ENCODE results near the gene CPSF7.
"Not testable (repeated sequence)": the region's sequence is repeated elsewhere in the genome, so short reads cannot be mapped to it uniquely, and the experiment has no call there.

CPSF7 gene

DNA sequence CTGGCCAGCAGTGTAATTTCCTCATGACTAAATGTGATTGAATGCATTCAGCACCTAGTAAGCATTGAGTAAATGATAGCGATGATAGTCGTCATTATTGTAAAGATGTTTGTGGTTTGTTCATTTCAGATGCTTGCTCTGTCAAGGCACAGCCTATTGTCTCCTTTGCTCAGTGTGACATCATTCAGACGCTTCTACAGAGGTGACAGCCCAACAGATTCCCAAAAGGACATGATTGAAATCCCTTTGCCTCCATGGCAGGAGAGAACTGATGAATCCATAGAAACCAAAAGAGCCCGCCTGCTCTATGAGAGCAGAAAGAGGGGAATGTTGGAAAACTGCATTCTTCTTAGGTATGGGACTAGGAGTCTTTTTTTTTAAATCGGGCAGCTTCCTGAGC, 7.7 kb upstream of the CPSF7 start:
- no peak for DNase-seq

DNA sequence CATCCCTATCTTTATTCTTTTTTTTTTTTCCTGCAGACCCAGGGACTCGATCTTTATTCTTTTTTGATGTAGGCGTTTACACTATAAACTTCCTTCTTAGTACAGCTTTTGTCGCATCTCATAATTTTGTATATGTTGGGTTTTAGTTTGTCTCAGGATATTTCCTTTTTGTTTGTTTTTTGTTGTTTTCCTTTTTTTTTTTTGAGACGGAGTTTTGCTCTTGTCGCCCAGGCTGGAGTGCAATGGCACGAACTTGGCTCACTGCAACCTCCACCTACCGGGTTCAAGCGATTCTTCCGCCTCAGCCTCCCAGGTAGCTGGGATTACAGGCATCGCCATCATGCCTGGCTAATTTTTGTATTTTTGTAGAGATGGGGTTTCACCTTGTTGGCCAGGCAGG, 1.1 kb upstream of the CPSF7 start:
- DNase-seq = not testable (repeated sequence)

DNA sequence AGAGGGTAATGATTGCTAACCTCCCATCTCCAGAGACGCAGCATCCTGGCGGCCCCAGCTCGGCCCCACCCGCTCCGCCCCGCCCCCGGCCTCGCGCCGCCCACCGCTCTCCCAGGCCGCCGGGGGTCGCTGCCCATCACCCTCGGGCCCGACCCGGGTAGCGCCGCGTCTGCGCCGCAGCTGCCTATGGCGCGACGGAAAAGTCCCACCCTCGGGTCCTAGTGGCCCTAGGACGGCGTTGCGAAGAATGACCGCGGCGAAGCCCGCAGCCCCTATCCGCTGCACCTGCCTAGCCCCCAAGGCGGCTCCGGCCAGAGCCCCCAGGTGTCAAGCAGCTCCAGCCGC, 457 bp downstream of the CPSF7 start:
- no peak for DNase-seq

DNA sequence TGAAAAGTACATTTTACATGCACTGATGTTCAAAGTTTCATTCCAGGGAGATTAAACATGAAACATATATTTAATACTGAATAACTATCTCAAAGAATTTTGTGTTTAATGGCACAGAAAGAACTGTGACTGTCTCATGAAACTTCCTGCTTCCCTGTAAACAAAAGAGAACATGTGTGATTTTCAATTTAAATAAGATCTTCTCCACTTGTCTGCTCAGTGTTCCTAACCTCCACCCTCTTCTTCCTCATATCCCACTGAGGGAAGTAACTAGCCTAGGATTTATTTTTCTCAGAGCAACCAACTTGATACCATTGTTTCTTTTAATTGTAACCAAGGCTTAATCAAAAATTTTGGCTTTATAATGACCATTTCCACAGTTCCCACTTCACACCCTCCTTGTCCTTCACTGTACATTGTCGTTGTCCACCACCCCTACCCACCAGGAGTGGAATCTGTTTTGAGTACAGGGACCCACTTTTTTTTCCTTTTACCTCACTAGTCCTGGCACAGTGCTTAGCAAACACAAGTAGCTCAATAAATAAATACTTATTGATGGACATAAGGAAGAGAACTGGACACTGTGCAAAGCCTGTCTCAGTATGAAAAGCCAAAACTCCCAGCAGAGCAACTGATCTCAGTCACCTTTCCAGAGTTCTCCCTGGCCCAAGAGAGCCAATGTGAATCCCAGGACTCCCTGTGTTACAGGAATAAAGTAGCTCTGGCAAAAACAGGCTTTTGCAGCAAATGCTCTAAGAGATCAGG, 4.2 kb downstream of the CPSF7 start:
- DNase-seq = no peak

DNA sequence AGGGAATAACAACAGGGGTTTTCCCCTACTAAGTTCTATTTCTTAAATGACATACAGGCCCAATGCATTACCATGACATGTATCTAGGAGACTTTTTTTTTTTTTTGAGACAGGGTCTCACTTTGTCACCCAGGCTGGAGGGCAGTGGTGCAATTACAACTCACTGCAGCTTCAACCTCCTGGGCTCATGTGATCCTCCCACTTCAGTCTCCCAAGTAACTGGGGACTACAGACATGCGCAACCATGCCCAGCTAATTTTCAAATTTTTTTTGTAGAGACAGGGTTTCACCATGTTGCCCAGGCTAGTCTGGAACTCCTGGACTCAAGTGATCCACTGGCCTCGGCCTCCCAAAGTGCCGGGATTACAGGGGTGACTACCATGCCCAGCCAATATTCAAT, 7.5 kb downstream of the CPSF7 start:
- no peak for DNase-seq

DNA sequence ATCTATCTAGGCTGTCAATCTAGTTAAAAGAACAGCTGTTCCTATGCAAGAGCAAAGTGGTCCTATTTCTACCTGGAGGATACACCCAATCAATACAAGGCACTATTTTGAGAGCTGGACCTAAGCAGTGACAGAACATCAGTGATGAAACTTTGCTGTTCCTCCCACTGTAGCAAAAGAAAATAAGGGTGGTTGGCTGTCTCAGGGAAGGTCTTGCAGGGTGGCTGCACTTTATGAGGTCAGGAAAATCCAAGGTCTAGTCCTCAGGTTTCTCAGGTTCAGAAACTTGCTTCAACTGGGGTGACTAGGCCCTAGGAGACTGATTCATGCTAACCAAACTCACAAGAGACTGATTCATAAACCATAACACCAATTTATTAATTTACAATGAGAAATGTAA, 11.6 kb downstream of the CPSF7 start:
- no peak for DNase-seq

DNA sequence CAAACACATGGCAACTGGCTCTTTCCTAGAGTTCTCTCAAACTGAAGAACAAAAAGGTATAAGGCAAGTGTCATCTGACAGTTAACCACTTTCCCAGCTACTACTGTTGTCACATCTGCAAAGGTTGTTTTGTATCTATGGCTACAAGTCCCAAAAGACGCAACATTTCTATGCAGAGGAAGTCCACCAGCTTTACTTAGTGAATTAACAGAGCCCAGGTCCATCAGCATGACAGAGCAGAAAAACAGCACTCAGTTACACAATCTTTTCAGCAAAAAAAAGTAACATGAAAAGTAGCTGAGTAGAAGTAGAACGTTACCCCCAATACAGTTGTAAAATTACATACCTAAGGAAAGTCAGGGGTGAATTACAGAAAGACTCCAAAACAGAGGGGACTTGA, 12.1 kb downstream of the CPSF7 start:
- no peak for DNase-seq

DNA sequence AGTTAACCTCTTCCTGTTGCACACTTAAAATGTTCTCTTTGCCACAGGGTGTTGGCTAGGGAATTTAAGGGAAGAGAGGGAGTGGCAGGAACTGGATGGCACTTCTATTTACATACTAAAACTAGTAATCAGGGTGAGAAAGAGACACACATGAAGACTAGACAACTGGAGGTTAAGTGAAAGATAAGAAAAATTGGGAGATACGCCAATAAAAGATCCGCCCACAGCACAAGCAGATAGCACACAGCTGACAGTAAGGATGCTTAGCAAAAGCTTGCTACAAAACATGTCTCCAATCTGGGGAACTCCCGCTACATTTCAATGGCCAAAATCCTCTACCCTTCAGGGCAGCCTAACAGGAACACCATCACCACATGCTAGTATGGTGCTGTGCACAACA, 12.8 kb downstream of the CPSF7 start:
- no peak for DNase-seq

DNA sequence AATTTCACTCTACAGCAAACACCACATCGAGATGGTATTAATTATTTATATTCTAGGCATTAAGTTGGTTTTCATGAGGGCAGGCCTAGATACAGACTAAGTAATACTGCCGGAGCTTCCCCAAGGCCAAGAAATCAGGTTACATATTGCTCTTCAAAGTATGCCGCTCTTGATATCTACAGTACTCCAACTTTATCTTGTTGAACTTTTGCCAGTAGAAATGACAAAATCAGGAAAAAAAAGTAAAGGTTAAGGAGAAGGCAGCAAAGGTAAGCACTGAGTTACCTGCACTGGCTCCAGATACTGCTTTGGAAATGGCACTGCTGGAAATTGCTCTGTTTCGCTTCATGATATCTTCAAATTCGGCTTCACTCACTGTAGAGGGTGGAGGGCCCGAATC, 14.4 kb downstream of the CPSF7 start:
- no peak for DNase-seq

DNA sequence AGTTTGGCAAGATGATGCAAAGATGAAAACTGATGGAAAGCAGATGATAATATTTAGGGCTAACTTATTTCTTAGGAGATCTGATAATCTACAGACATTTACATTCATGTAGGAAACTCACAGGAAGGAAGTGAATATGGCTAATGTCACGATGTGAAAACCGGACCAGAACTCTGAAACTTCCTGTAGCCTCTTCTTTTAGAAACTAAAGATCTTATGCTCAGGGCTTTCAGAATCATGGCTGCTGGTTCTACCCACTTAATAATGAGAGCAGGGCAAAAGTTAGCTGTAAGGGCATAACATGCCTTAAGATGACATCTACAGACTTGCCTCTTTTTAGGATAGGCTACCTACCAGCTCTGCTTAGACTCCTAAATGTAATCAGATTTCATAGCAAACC, 15.2 kb downstream of the CPSF7 start:
- DNase-seq = no peak

DNA sequence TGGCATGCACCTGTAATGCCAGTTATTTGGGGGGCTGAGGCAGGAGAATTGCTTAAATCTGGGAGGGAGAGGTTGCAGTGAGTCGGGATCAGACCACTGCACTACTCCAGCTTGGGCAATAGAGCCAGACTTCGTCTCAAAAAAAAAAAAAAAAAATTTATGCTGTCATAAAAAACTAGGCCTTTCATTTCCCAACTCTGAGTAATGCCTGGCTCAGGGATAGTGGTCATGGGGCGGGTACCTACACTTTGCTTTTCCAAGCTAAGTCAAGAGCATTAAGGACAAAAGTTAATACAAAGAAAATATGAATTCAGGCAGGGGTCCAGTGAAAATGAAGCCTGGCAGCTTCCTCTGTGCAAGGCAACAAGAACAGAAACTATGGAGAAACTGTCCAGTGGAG, 16.3 kb downstream of the CPSF7 start:
- no peak for DNase-seq

DNA sequence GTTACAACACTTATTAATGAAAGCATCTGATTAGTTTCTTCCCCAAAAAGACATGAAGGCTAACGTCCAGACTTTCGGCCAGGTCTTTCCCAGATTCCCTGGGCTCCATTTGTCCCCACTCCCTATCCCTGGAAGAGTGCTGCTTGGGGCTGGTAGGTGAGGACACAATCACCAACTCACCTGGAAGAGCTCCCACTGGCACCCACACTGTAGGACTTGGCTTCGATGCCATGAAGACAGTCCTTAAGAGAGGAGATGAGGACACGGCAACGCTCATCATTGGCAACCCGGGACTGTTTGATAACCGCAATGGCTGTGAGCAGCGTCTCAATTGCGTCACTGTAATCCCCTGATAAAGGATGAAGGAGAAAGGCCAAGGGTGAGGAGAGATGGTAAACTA, 18.2 kb downstream of the CPSF7 start:
- DNase-seq = no peak

DNA sequence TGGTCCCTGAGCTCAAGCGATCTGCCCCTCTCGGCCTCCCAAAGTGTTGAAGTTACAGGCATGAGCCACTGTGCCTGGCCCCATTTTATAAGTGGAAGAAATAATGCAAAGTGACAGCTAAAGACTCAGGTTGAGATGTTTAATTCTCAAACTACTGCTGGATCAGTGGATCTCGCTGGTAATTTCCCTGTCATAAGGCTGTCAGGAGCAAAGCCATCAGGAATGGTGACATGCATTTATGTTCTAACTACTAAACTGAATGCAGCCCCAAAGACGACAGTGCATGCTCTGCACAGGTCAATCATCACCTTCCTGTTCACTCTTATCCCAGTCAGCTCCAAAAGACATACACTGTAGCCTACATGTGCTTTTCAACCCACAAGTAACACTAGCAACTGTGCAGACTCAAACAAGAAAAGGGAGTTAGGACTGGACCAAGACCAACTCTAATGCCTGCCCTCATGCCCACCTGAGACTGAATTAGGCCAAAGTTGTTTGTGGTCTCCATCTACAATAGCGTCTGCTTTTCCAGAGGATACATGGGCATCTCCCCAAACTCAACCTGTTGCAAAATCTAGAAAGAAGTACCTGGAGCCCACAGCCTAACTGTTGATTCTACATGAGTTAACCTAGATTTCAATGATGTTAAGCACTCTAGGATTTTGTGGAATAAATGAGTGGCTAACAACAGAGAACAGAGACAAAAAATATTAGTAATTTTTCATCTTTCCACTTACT, 22.6 kb downstream of the CPSF7 start:
- no peak for DNase-seq

DNA sequence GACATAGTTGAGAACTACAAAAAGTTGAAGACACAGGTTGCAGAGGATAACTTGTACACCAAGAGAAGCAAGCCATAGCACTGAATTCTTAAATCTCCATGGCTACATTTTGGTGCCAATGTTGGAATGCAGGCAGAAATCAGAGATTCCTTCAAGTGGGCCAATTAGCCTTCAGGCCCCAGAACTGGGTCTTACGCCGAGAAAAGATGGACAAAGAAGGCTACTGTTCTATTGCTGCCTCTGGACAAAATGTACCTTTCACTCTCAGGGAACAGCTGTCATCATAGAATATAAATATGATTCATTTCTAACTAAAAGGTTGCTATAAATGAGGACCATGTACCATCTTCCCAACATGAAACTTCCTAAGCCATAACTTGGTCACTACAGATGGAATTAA, 23.7 kb downstream of the CPSF7 start:
- no peak for DNase-seq

DNA sequence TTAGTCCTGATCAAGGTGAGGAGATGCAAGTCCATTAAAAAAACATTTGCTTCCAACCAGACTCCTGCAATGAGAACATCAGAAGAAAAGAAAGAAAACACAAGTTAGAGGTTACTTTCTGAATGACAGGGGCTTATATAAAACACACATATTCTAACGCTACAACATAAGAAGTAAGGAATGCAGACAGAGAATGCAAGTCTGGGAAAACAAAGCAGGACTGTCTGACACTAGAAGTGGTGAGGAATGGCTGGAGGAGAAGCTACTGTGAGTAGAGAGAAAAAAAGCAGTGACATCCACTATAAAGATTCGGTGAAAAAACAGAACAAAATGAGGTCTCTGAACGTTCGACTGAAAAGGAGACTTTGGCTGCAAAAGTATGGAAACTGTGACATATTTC, 25.1 kb downstream of the CPSF7 start:
- DNase-seq = no peak

DNA sequence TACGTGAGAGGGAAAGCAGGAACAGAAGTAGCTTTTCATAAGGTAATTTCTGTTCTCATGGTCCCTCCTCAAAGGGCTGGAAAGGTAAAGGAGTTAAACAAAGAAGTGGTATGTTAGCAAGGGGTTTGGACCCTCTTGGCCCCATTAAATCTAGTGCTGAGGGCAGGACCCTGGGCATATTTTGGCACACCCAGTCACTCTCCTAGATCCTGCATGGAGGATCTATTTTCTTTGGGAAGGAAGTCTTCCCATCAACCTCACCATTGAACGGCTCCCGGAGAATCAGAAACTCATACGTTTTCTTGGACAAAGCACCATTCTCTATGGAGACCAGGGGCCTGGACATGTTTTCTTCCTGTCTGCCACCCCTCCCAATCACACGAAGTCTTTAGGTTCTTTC, 25.7 kb downstream of the CPSF7 start:
- DNase-seq = no peak

DNA sequence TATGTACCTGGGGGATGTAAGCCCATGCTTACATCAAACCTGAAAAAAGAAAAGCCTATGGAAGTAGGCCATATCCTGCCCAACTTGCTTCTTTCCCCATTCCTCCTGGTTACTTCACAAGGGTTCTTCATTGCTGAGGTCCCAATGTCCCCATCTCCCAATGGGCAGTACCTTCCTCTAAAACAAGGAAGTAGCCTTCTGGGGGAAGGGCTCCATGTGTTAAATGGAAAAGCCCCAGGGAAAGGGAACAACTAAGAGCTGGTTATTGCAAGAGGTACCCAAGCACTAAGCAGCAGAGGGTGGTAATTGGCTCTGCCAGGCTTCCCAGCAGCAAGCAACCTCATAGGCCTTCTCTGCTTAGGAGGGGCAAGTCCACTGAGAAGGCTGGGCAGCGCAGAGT, 26.1 kb downstream of the CPSF7 start:
- no peak for DNase-seq

DNA sequence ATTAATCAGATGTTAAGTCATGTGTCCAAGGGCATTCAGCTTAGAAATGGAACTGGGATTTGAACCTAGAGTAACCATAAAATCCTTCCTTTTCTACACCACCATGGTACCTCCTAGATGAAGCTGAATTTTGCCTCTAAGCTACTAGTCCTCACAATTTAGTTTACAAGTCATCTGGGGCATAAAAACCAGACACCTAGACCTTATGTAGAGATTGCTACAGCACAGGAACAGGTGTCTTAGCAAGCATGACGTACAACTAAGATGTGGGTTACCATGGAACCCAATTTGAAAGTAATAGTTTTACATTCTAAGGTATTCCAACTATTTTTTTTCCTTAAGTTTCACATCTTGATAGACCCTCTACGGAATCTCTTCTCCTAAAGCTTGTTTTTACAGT, 28.2 kb downstream of the CPSF7 start:
- no peak for DNase-seq

DNA sequence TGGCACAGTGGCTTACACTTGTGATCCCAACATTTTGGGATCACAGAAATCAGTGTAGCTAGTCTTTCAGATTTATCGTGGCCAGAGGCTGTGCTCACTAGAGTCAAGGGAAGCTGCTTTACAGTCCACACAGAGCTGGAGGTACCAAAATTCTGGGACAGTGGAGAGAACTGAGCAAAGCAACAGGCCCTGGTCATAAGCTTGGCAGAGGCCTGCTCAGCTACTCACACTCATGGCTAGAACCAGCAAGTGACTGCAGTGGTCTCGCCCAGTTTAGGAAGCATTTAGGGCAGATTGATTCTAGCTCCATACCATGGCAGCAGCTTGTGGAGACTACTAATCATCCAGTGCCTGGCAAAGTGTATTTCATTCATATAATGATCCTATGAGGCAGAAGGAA, 28.6 kb downstream of the CPSF7 start:
- no peak for DNase-seq

DNA sequence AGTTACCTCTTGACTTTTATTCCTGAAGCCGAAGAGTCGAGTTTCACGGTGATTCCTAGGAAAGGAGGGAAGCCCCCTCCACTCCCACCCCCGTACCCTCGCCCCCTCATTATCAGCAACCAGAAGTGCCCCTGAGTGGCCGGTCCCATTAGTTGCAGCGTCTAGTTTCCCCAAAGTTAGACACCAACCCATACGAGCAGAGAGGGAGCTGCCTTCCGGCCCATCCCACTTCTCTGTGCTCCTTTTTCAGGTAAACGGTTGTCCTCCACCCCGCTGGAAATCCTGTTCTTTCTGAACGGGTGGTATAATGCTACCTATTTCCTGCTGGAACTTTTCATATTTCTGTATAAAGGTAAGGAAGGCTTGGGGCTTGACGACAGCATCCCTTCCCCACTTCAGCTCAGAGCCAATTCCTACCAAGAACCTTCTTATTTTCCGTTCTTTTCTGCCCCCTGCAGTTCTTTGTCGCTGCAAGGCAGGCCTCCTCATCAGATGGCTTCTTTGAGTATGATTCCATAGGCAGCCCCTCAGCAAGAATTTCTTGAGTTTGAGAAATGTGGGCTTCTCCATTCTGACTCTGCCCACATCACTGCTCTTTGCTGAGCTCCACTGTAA, 36.7 kb downstream of the CPSF7 start:
- no peak for DNase-seq

DNA sequence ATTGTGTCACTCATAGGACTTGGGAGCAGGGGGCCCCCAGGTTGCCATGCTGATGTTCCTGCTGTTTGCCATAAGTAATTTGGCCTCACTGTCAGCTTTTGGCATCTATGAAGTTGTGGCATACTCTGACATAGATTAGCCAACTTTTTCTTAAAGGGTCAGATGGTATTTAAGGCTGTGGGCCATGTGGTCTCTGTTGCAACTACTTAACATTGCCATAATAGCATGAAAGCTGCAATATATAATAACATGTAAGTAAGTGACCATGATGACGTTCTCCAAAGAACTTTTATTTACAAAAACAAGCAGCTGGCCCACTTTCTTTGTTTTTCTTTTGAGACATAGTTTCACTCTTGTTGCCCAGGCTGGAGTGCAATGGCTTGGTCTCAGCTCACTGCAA, 39.6 kb downstream of the CPSF7 start:
- no peak for DNase-seq

DNA sequence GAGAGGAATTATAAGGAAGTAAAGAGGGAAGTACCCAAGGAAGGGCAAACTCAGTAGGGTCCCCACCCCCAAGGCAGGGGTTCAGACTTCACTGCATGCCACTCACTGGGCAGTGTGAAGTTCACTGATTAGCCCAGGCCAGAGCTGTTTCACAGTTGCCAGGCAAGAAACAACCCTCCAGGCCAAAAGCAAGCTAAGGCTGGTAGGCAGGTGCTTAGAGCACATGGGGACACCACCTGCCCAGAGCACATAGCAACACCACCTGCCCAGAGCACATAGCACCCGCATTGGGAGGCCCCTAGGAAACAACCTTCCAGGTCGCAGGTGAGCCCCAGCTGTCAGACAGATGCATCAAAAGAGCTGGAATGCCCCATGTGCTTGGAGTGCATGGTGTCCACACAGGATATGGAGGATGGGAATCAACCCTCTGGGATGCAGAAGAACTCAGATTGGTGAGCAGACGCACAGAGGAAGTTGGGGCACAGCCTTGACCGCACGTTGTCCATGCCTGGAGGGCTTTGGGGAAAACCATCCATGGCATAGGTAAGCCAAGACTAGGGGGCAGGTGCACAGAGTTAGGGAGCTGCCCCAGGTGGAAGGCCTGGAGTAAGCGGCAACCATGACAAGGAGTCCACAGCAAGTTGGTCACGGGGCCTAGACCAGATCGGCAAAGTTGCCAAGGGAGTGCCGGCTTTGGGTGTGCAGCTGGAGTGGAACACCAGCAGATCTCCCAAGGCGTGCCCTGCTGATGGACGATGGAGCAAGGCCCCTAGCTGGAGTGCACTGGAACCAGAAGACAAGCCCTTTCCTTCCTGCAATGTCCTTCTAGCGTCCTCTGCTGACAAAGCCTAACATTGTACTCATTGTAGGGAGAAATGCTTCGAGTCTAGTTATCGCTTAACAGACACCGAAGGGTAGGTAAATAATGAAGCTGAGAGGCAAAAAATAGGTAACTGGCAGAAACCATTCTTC, 45.2 kb downstream of the CPSF7 start:
- DNase-seq = no peak

DNA sequence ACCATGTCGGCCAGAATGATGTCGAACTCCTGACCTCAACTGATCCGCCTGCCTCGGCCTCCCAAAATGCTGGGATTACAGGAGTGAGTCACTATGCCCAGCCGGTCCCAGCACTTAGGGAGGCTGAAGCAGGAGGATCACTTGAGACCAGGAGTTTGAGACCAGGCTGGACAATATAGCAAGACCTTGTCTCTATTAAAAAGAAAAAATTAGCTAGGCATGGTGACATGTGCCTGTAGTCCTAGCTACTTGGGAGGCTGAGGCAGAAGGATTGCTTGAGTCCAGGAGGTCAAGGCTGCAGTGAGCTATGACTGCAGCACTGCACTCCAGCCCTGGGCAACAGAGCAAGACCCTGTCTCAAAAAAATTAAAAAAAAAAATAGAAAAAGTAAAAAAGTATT, 45.9 kb downstream of the CPSF7 start:
- not testable (repeated sequence) for DNase-seq
